GM23248 (cell line): ENCODE data around the gene MYO9A.

Experiments used
- EZH2 ChIP-seq: fragments of 200-600 bp; sonication (generic); IDR thresholded peaks from 2 replicates; pipeline ENCODE4 v1.6.1; 2018; ENCODE audit warnings: antibody characterized with exemption, mild to moderate bottlenecking; ENCODE audit not compliant: insufficient read depth, poor library complexity, severe bottlenecking
- EZH2phosphoT487 ChIP-seq: fragments of 200-600 bp; sonication (generic); IDR thresholded peaks from 2 replicates; pipeline ENCODE4 v1.6.1; 2018; ENCODE audit warnings: antibody characterized with exemption, moderate library complexity, mild to moderate bottlenecking, low read depth; ENCODE audit not compliant: insufficient read depth

DNA sequence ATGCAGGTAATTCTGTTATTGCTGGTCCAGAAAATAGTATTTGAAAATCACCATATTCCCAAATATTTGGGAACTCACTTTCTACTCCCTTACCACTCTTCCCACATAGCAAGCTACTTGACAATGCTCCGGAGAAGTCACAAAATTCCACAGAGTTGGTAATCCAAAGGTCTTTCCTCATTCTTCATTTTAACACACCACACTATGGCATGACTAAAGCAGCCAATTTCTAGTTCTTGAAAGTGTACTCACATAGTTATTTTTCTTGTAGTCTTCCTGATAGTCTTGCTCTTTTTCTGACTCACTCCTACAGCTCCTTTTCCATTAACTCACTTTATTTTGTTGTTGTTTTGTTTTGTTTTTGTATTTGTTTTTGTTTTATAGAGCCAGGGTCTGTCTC lies 67.2 kb downstream of the MYO9A start:
- TF ChIP-seq EZH2phosphoT487 (no peak), EZH2 (no peak)
